WTC11 (cell line): ENCODE data around the gene TATDN3. TPM values are rescaled to one million over a fixed set of nuclear protein-coding genes. Genes with fewer than 3 reads are reported as not detected.
A peak's percentile ranks its signal among the peaks of the same experiment; 100 is the strongest.
"Not testable (repeated sequence)": the region's sequence is repeated elsewhere in the genome, so short reads cannot be mapped to it uniquely, and the experiment has no call there.

ENCODE experiments used
- ATAC-seq: fragments of 200-7000 bp; cut with Tn5 transposase; 2 replicates; pipeline ENCODE4 v1.10.0; 2021; ENCODE audit warnings: mild to moderate bottlenecking, moderate library complexity
- CTCF ChIA-PET: fragments of 300-600 bp; sonication (Branson Sonifier 250); formaldehyde crosslinking; loops from one replicate; lab custom pipeline; 2021; ENCODE audit warnings: antibody characterized with exemption; lab: Charles Lee
- POLR2A ChIA-PET: fragments of 350-600 bp; sonication (Branson Sonifier 250); formaldehyde crosslinking; loops from one replicate; lab custom pipeline; 2021; ENCODE audit warnings: antibody characterized with exemption; lab: Charles Lee
- DNase-seq: peaks from one replicate; pipeline ENCODE4 v3.0.0; 2021; ENCODE audit warnings: low spot score
- H3K27ac Mint-ChIP-seq: 2 replicates; pipeline ENCODE4 v1.8.0; 2021; ENCODE audit warnings: mixed read lengths
- H3K27me3 Mint-ChIP-seq: 2 replicates; pipeline ENCODE4 v1.8.0; 2021; ENCODE audit warnings: low read depth, mild to moderate bottlenecking, moderate library complexity, mixed read lengths
- H3K36me3 Mint-ChIP-seq: 2 replicates; pipeline ENCODE4 v1.8.0; 2021; ENCODE audit warnings: mixed read lengths
- H3K4me1 Mint-ChIP-seq: 2 replicates; pipeline ENCODE4 v1.8.0; 2022; ENCODE audit warnings: mixed read lengths
- H3K4me3 Mint-ChIP-seq: 2 replicates; pipeline ENCODE4 v1.8.0; 2021; ENCODE audit warnings: mild to moderate bottlenecking, moderate library complexity, mixed read lengths
- H3K9me3 Mint-ChIP-seq: 2 replicates; pipeline ENCODE4 v1.8.0; 2021; ENCODE audit warnings: mixed read lengths
- CREB1 ChIP-seq: sonication (generic); formaldehyde crosslinking; IDR thresholded peaks from 2 replicates; pipeline ENCODE4 v1.8.0; 2023; ENCODE audit warnings: mild to moderate bottlenecking, missing genetic modification reagents
- ESRRA ChIP-seq: sonication (generic); formaldehyde crosslinking; IDR thresholded peaks from 2 replicates; pipeline ENCODE4 v1.8.1; 2022; ENCODE audit warnings: mild to moderate bottlenecking, missing genetic modification reagents, borderline replicate concordance
- ETV6 ChIP-seq: sonication (generic); formaldehyde crosslinking; IDR thresholded peaks from 2 replicates; pipeline ENCODE4 v1.8.1; 2022; ENCODE audit warnings: mild to moderate bottlenecking, missing genetic modification reagents
- FOXJ3 ChIP-seq: sonication (generic); formaldehyde crosslinking; IDR thresholded peaks from 2 replicates; pipeline ENCODE4 v1.9.0; 2021; ENCODE audit warnings: missing genetic modification reagents, mild to moderate bottlenecking, borderline replicate concordance
- GTF2I ChIP-seq: fragments of 250-450 bp; sonication (Bioruptor Pico); conservative IDR thresholded peaks from 2 replicates; pipeline ENCODE4 v1.4.0; 2021; ENCODE audit warnings: mild to moderate bottlenecking
- RELA ChIP-seq: sonication (generic); formaldehyde crosslinking; IDR thresholded peaks from 2 replicates; pipeline ENCODE4 v1.8.1; 2022; ENCODE audit warnings: missing genetic modification reagents, mild to moderate bottlenecking, borderline replicate concordance
- total RNA-seq: library from RNA; stranded (reverse); gene quantifications from 3 replicates; pipeline ENCODE4 v1.2.3, GENCODE V29; 2021
- TF ChIP-seq, protein P1 (sequence below): sonication (generic); formaldehyde crosslinking; IDR thresholded peaks from 2 replicates; pipeline ENCODE4 v1.8.1; 2023; ENCODE audit warnings: mild to moderate bottlenecking, missing genetic modification reagents, borderline replicate concordance
- TF ChIP-seq, protein P2 (sequence below): sonication (generic); formaldehyde crosslinking; IDR thresholded peaks from 2 replicates; pipeline ENCODE4 v1.8.1; 2022; ENCODE audit warnings: mild to moderate bottlenecking, moderate library complexity, missing genetic modification reagents
- TF ChIP-seq, protein P3 (sequence below): fragments of 250-450 bp; sonication (Bioruptor Pico); IDR thresholded peaks from 2 replicates; pipeline ENCODE4 v1.9.0; 2021; ENCODE audit warnings: mild to moderate bottlenecking, borderline replicate concordance

The TATDN3 gene
- total RNA-seq, 1 experiment from 2014 or later = 19.3 TPM

DNA sequence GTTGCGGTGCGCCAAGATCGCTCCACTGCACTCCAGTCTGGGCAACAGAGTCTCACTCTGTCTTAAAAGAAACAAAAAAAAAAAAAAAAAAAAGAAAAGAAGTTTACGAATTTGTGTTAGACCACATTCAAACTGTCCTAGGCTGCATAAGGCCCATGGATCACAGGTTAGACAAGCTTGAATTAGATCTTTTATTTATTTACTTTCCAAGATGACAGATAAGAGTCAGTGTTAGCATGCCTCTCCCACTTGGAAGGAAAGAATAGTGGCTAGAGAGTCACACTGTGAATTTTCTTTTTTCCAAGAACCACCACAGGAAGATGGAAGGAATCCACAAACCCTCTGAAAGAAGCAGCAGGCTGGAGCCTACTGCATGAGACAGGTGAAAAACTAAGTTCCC is 29.5 kb upstream of the TATDN3 start (continued):
- TF ChIP-seq, protein P1, sequence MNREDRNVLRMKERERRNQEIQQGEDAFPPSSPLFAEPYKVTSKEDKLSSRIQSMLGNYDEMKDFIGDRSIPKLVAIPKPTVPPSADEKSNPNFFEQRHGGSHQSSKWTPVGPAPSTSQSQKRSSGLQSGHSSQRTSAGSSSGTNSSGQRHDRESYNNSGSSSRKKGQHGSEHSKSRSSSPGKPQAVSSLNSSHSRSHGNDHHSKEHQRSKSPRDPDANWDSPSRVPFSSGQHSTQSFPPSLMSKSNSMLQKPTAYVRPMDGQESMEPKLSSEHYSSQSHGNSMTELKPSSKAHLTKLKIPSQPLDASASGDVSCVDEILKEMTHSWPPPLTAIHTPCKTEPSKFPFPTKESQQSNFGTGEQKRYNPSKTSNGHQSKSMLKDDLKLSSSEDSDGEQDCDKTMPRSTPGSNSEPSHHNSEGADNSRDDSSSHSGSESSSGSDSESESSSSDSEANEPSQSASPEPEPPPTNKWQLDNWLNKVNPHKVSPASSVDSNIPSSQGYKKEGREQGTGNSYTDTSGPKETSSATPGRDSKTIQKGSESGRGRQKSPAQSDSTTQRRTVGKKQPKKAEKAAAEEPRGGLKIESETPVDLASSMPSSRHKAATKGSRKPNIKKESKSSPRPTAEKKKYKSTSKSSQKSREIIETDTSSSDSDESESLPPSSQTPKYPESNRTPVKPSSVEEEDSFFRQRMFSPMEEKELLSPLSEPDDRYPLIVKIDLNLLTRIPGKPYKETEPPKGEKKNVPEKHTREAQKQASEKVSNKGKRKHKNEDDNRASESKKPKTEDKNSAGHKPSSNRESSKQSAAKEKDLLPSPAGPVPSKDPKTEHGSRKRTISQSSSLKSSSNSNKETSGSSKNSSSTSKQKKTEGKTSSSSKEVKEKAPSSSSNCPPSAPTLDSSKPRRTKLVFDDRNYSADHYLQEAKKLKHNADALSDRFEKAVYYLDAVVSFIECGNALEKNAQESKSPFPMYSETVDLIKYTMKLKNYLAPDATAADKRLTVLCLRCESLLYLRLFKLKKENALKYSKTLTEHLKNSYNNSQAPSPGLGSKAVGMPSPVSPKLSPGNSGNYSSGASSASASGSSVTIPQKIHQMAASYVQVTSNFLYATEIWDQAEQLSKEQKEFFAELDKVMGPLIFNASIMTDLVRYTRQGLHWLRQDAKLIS (CRISPR knock-in tag) = no peak

DNA sequence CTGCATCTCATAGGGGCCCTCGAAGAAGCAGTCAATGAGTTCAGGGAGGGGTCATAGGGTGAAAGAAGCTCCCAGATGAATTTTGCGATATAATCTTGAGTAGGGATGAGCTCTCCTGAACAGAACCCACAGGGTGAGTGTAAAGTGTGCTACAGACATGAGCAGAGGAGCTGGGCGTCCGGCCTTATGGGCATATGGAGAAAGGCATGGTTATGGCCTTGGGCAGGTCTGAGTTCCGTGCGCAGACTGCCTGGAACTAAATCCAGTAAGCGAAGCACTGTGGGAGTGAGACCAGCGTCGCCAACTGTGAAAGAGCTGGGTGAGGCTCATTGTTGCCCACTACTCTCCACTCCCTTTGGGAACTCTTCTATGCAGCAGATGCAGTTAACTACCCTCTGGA is 28.9 kb upstream of the TATDN3 start:
- Mint-ChIP-seq H3K27ac (no peak overlapping the region), H3K36me3 (peaks cover 20% of the 10 kb centered on the region)
- CTCF ChIA-PET = interaction anchor here (0.7 to 5.9 kb wide), 3 partner anchors 13 to 98 kb away, joined by 3 to 33 read pairs (median 9); no protein-coding TSS in a partner anchor

DNA sequence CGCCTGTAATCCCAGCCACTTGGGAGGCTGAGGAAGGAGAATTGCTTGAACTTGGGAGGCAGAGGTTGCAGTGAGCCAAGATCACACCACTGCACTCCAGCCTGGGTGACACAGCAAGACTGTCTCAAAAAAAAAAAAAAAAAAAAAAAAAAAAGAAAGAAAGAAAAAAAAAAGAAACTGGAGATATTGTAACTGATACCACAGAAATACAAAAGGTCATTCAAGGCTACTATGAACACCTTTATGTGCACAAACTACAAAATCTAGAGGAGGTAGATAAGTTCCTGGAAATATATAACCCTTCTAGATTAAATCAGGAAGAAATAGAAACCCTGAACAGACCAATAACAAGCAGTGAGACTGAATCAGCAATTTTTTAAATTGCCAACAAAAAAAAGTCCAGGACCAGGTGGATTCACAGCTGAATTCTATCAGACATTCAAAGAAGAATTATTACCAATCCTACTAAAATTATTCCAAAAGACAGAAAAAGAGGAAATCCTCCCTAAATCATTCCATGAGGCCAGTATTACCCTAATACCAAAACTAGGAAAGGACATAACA is 26.9 kb upstream of the TATDN3 start:
- ATAC-seq, H3K4me3 Mint-ChIP-seq, DNase-seq, H3K4me1 Mint-ChIP-seq, POLR2A ChIA-PET, H3K27me3 Mint-ChIP-seq: not testable (repeated sequence)
- CTCF ChIA-PET = interaction anchor here (5.9 kb wide), 1 partner anchor 15 kb away, joined by 33 read pairs; no protein-coding TSS in a partner anchor
- peaks cover 31% of the 10 kb centered on the region for H3K9me3 Mint-ChIP-seq
- H3K27ac Mint-ChIP-seq = 0 out of 2 replicates have a peak overlapping the region, but pooled peaks have one; percentile 11
- peaks cover 33% of the 10 kb centered on the region for H3K36me3 Mint-ChIP-seq

More for the DNA sequence above, 28.9 kb upstream of the TATDN3 start:
- Mint-ChIP-seq H3K9me3 (peaks cover 17% of the 10 kb centered on the region), H3K4me3 (no peak overlapping the region), H3K27me3 (no peaks in the 10 kb centered on the region; the same call in 1 of the 2 replicates), H3K4me1 (0 out of 2 replicates have a peak, but pooled peaks cover 10% of the 10 kb centered on the region)
- no peak for DNase-seq
- TF ChIP-seq ESRRA (no peak), CREB1 (CRISPR knock-in tag) (no peak), RELA (CRISPR knock-in tag) (no peak), FOXJ3 (CRISPR knock-in tag) (no peak), ETV6 (CRISPR knock-in tag) (no peak), GTF2I (no peak)
- TF ChIP-seq, protein P2, sequence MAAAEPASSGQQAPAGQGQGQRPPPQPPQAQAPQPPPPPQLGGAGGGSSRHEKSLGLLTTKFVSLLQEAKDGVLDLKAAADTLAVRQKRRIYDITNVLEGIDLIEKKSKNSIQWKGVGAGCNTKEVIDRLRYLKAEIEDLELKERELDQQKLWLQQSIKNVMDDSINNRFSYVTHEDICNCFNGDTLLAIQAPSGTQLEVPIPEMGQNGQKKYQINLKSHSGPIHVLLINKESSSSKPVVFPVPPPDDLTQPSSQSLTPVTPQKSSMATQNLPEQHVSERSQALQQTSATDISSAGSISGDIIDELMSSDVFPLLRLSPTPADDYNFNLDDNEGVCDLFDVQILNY (CRISPR knock-in tag) = no peak
- TF ChIP-seq, protein P3, sequence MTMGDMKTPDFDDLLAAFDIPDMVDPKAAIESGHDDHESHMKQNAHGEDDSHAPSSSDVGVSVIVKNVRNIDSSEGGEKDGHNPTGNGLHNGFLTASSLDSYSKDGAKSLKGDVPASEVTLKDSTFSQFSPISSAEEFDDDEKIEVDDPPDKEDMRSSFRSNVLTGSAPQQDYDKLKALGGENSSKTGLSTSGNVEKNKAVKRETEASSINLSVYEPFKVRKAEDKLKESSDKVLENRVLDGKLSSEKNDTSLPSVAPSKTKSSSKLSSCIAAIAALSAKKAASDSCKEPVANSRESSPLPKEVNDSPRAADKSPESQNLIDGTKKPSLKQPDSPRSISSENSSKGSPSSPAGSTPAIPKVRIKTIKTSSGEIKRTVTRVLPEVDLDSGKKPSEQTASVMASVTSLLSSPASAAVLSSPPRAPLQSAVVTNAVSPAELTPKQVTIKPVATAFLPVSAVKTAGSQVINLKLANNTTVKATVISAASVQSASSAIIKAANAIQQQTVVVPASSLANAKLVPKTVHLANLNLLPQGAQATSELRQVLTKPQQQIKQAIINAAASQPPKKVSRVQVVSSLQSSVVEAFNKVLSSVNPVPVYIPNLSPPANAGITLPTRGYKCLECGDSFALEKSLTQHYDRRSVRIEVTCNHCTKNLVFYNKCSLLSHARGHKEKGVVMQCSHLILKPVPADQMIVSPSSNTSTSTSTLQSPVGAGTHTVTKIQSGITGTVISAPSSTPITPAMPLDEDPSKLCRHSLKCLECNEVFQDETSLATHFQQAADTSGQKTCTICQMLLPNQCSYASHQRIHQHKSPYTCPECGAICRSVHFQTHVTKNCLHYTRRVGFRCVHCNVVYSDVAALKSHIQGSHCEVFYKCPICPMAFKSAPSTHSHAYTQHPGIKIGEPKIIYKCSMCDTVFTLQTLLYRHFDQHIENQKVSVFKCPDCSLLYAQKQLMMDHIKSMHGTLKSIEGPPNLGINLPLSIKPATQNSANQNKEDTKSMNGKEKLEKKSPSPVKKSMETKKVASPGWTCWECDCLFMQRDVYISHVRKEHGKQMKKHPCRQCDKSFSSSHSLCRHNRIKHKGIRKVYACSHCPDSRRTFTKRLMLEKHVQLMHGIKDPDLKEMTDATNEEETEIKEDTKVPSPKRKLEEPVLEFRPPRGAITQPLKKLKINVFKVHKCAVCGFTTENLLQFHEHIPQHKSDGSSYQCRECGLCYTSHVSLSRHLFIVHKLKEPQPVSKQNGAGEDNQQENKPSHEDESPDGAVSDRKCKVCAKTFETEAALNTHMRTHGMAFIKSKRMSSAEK (CRISPR knock-in tag) = no peak
- POLR2A ChIA-PET = no interaction called here
- ATAC-seq = no peak

DNA sequence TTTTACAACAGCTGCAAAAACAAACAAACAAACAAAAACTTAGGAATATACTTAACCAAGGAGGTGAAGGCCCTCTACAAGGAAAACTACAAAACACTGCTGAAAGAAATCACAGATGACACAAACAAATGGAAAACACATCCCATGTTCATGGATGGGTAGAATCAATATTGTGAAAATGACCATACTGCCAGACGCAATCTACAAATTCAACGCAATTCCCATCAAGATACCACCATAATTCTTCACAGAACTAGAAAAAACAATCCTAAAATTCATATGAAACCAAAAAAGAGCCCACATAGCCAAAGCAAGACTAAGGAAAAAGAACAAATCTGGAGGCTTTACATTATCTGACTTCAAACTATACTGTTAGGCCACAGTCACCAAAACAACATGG is 24.9 kb upstream of the TATDN3 start:
- ATAC-seq, H3K4me1 Mint-ChIP-seq, H3K27me3 Mint-ChIP-seq, DNase-seq, H3K27ac Mint-ChIP-seq, H3K4me3 Mint-ChIP-seq, POLR2A ChIA-PET: not testable (repeated sequence)
- H3K9me3 Mint-ChIP-seq = peaks cover 41% of the 10 kb centered on the region
- CTCF ChIA-PET = interaction anchor here (5.9 kb wide), 1 partner anchor 17 kb away, joined by 33 read pairs; no protein-coding TSS in a partner anchor
- peaks cover 50% of the 10 kb centered on the region for H3K36me3 Mint-ChIP-seq
